ENCODE results near the gene CKAP4. TPM values are rescaled to one million over a fixed set of nuclear protein-coding genes. Genes with fewer than 3 reads are reported as not detected.
A peak's percentile ranks its signal among the peaks of the same experiment; 100 is the strongest.

Gene CKAP4
- total RNA-seq, 1 experiment from 2014 or later: 62.4 TPM

GRCh38 chr12:106248312-106248845 lies 559 bp upstream of the CKAP4 start:
- Histone ChIP-seq H2BK12ac (ENCODE audit: insufficient read length, low read depth, low read length) (no peak overlapping the region), H4K8ac (replicated peaks; ENCODE audit: insufficient read length, low read depth, low read length) (no peak overlapping the region), H4K20me1 (ENCODE audit: control insufficient read depth, insufficient read depth, insufficient read length) (no peaks in the 10 kb centered on the region), H4K91ac (ENCODE audit: insufficient read length, low read depth, low read length) (no peak overlapping the region), H3K56ac (ENCODE audit: insufficient read length, low read depth, low read length) (no peak overlapping the region), H3K18ac (ENCODE audit: insufficient read length, low read depth, low read length) (peak overlapping the region; percentile 56), H3T11ph (ENCODE audit: low read length) (no peak overlapping the region), H3K23me2 (ENCODE audit: insufficient read length, low read depth, low read length, poor library complexity, severe bottlenecking) (peaks cover 8% of the 10 kb centered on the region), H2BK120ac (ENCODE audit: low read depth, low read length, poor library complexity, severe bottlenecking) (no peak overlapping the region), H3K9ac (ENCODE audit: extremely low read depth, insufficient read length, low read length) (peak overlapping the region; percentile 23), H2AK5ac (ENCODE audit: insufficient read length, low read length) (no peak overlapping the region), H3K9me3 (ENCODE audit: control insufficient read depth, low read depth, low read length) (no peaks in the 10 kb centered on the region), H3K79me2 (ENCODE audit: insufficient read depth, low read length) (no peaks in the 10 kb centered on the region), H2BK5ac (ENCODE audit: insufficient read length, low read length) (no peak overlapping the region), H2BK20ac (ENCODE audit: low read depth, low read length, poor library complexity, severe bottlenecking) (no peak overlapping the region), H3K79me1 (ENCODE audit: insufficient read depth, low read depth, low read length, poor library complexity, severe bottlenecking) (peaks cover 3% of the 10 kb centered on the region), H2AFZ (ENCODE audit: low read length) (no peak overlapping the region), H3K27me3 (ENCODE audit: insufficient read depth, low read length) (no peaks in the 10 kb centered on the region), H3K23ac (ENCODE audit: insufficient read length, low read depth, low read length) (no peak overlapping the region), H3K4ac (ENCODE audit: low read depth, low read length) (no peak overlapping the region), H3K27ac (ENCODE audit: insufficient read length, low read depth, low read length) (no peak overlapping the region), H4K5ac (ENCODE audit: insufficient read length, low read depth, low read length) (no peak overlapping the region), H3K4me2 (ENCODE audit: insufficient read depth, insufficient read length, low read length) (peak overlapping the region; percentile 67), H3K14ac (ENCODE audit: insufficient read depth, low read length) (peak overlapping the region; percentile 88; the same call in 1 of the 2 replicates), H2BK15ac (ENCODE audit: low read depth, low read length) (no peak overlapping the region), H3K4me1 (ENCODE audit: insufficient read depth, low read length) (0 out of 2 replicates have a peak, but pooled peaks cover 2% of the 10 kb centered on the region)
- H3K4me1 Mint-ChIP-seq: peaks cover 29 to 30% of the 10 kb centered on the region in 2 experiments
- peaks cover 2% of the 10 kb centered on the region for H3K27me3 Mint-ChIP-seq (ENCODE audit: low read depth)
- no peaks in the 10 kb centered on the region for H3K9me3 Mint-ChIP-seq
- DNase-seq: peak; percentile 61
- no peak for TF ChIP-seq CTCF (conservative IDR thresholded peaks at IDR 0.05)
- peaks cover 4 to 7% (median 6%) of the 10 kb centered on the region in 3 experiments; a peak in 5 of 7 replicates for H3K36me3 Mint-ChIP-seq (ENCODE audit: insufficient read depth in 1 of 3, low read depth in 3 of 3)
- peak overlapping the region; percentile 75 to 83 for H3K4me3 Mint-ChIP-seq
- H3K27ac Mint-ChIP-seq: peak overlapping the region in 1 of 3 experiments; percentile 82; a peak in 1 of 7 replicates
- WGBS (ENCODE audit: extremely low coverage, insufficient read length, low lambda C conversion rate): no CpG with 5 or more reads among the region's 36 CpGs

Data from H9 (cell line).